GM12878 (cell line): ENCODE data around the gene IGFALS. TPM values are rescaled to one million over a fixed set of nuclear protein-coding genes. Genes with fewer than 3 reads are reported as not detected.

Experiments used
- ATF2 ChIP-seq: IDR thresholded peaks from 2 replicates; pipeline ENCODE4 v1.6.1; 2012; ENCODE audit warnings: low read length, inconsistent platforms
- ATF7 ChIP-seq: fragments of 450-650 bp; IDR thresholded peaks from 2 replicates; pipeline ENCODE4 v1.6.1; 2016; ENCODE audit warnings: low read depth, mild to moderate bottlenecking
- BCL3 ChIP-seq: IDR thresholded peaks from 2 replicates; pipeline ENCODE4 v1.6.1; 2011; ENCODE audit warnings: borderline replicate concordance, low read depth, mild to moderate bottlenecking, moderate library complexity, low read length; ENCODE audit not compliant: insufficient read depth, poor library complexity, severe bottlenecking
- BCLAF1 ChIP-seq: fragments of 450-650 bp; IDR thresholded peaks from 2 replicates; pipeline ENCODE4 v1.6.1; 2017; ENCODE audit warnings: antibody characterized with exemption, mild to moderate bottlenecking, moderate library complexity
- CTCF ChIP-seq, 3 experiments: IDR thresholded peaks in 2 of 3; conservative IDR thresholded peaks in 1 of 3; 2 replicates each; pipeline ENCODE4 v1.5.1; 2011; ENCODE audit warnings: low read depth in 3 of 3, low read length in 3 of 3, mild to moderate bottlenecking in 3 of 3, control low read depth in 2 of 3, moderate library complexity in 2 of 3, inconsistent platforms in 1 of 3, mixed read lengths in 1 of 3; ENCODE audit not compliant: control insufficient read depth in 2 of 3, insufficient read depth in 1 of 3; ENCODE audit errors: extremely low read depth in 1 of 3
- EED ChIP-seq: sonication (generic); IDR thresholded peaks from 2 replicates; pipeline ENCODE4 v1.6.1; 2016; ENCODE audit warnings: antibody characterized with exemption, low read depth
- EZH2 ChIP-seq: IDR thresholded peaks from 2 replicates; pipeline ENCODE4 v1.6.1; 2012; ENCODE audit warnings: low read depth, mild to moderate bottlenecking, control low read depth, inconsistent platforms, low read length, borderline replicate concordance; ENCODE audit not compliant: control insufficient read depth
- NRF1 ChIP-seq: conservative IDR thresholded peaks from 2 replicates; pipeline ENCODE4 v1.6.1; 2011; ENCODE audit warnings: mild to moderate bottlenecking, low read depth, low read length, improper control_type of control experiment
- PAX8 ChIP-seq: fragments of 450-650 bp; IDR thresholded peaks from 2 replicates; pipeline ENCODE4 v1.6.1; 2017; ENCODE audit warnings: mild to moderate bottlenecking, moderate library complexity
- RUNX3 ChIP-seq: IDR thresholded peaks from 2 replicates; pipeline ENCODE4 v1.6.1; 2012; ENCODE audit warnings: low read length, inconsistent platforms
- SKIL ChIP-seq: fragments of 450-650 bp; IDR thresholded peaks from 2 replicates; pipeline ENCODE4 v1.6.1; 2017; ENCODE audit warnings: mild to moderate bottlenecking, low read depth, inconsistent platforms; ENCODE audit not compliant: poor library complexity, severe bottlenecking
- SP1 ChIP-seq: IDR thresholded peaks from one replicate; pipeline ENCODE4 v1.6.1; 2011; ENCODE audit warnings: low read depth, low read length
- SREBF1 ChIP-seq: IDR thresholded peaks from 2 replicates; pipeline ENCODE4 v1.6.1; 2012; ENCODE audit warnings: mild to moderate bottlenecking, low read length
- STAT1 ChIP-seq: fragments of 450-650 bp; conservative IDR thresholded peaks from 2 replicates; pipeline ENCODE4 v1.6.1; 2014; ENCODE audit warnings: antibody characterized with exemption, mild to moderate bottlenecking
- STAT3 ChIP-seq: IDR thresholded peaks from 2 replicates; pipeline ENCODE4 v1.6.1; 2011; ENCODE audit warnings: low read depth, low read length, improper control_type of control experiment
- SUZ12 ChIP-seq: fragments of 200-600 bp; sonication (generic); IDR thresholded peaks from one replicate; pipeline ENCODE4 v1.6.1; 2018; ENCODE audit warnings: antibody characterized with exemption, mild to moderate bottlenecking; ENCODE audit not compliant: unreplicated experiment
- ZSCAN29 ChIP-seq: fragments of 450-650 bp; IDR thresholded peaks from 2 replicates; pipeline ENCODE4 v1.6.1; 2017; ENCODE audit warnings: mild to moderate bottlenecking, moderate library complexity
- polyA plus RNA-seq, 11 experiments: library from polyadenylated mRNA; depleted of rRNA in 4 of 11; unstranded in 6 of 11; stranded (reverse) in 5 of 11; fragments of >200 nt; fragmentation: Nextera tagmentation in 4 of 11; fragmentation: Illumina TruSeq in 1 of 11; extraction: Ambion mirVana in 4 of 11; extraction: Trizol in 1 of 11; gene quantifications; 1 replicate in 1 of 11; 2 replicates in 10 of 11; pipeline versions ENCODE4 v1.2.1 to v1.2.3, GENCODE V29; 2011 to 2016; ENCODE audit warnings: inconsistent platforms in 2 of 11, missing spikeins in 2 of 11, low read depth in 1 of 11
- total RNA-seq, 4 experiments: library from RNA; depleted of rRNA in 3 of 4; stranded (reverse); fragments of >200 nt in 3 of 4; fragmentation: Illumina TruSeq in 1 of 4; extraction: Trizol in 1 of 4; gene quantifications; 2 replicates each; pipeline versions ENCODE4 v1.2.1 to v1.2.3, GENCODE V29; 2013 to 2021

The IGFALS gene
- total and polyA plus RNA-seq, 10 of the 15 experiments (the other 5 are each of a cell fraction or from before 2014, with no cell fraction given) = 0.04 to 0.11 TPM; not detected in 8

GRCh38 chr16:1772908-1773702, 20.4 kb downstream of the IGFALS start, which contains the start of gene MRPS34 (continued):
- TF ChIP-seq SKIL (no peak), STAT3 (no peak), PAX8 (no peak), EZH2 (no peak), ATF2 (no peak), BCL3 (no peak), SREBF1 (peak; percentile 49; the same call in 1 of the 2 replicates), NRF1 (no peak), BCLAF1 (0 out of 2 replicates have a peak, but pooled peaks have one; percentile 13), RUNX3 (peak; percentile 61), SUZ12 (no peak), CTCF (IDR thresholded peaks at IDR 0.05 in 2 of 3, conservative IDR thresholded peaks at IDR 0.05 in 1 of 3; ENCODE audit: control insufficient read depth in 2 of 3, extremely low read depth in 1 of 3, insufficient read depth in 1 of 3, low read depth in 3 of 3, low read length in 3 of 3) (peak; percentile 71 to 81 (median 73)), STAT1 (no peak), SP1 (peak; percentile 28), EED (peak; percentile 9; the same call in 1 of the 2 replicates), ATF7 (no peak), ZSCAN29 (no peak)
